PC-3 (cell line): Measurements from ENCODE around the gene MRM3. TPM values are rescaled to one million over a fixed set of nuclear protein-coding genes. Genes with fewer than 3 reads are reported as not detected.
A peak's percentile ranks its signal among the peaks of the same experiment; 100 is the strongest.

Experiments
- ATAC-seq: fragments of 200-7000 bp; cut with Tn5 transposase; 2 replicates; pipeline ENCODE4 v1.9.1; 2020; ENCODE audit warnings: mild to moderate bottlenecking, moderate library complexity
- BruUV-seq: library from RNA; stranded (reverse); fragments of 400-500 nt; replicated peaks from 2 replicates; lab custom pipeline; 2021; lab: Mats Ljungman, UMichigan
- CTCF ChIA-PET: fragments of 300-600 bp; sonication (Branson Sonifier 250); formaldehyde crosslinking; loops from one replicate; lab custom pipeline; 2022; ENCODE audit warnings: antibody characterized with exemption; lab: Charles Lee
- POLR2A ChIA-PET: fragments of 300-600 bp; sonication (Branson Sonifier 250); formaldehyde crosslinking; loops from one replicate; lab custom pipeline; 2022; ENCODE audit warnings: antibody characterized with exemption; ENCODE audit not compliant: unreplicated experiment; lab: Charles Lee
- DNase-seq: peaks from one replicate; pipeline ENCODE4 v3.0.0-alpha.2; 2015
- H2AFZ ChIP-seq: fragments of 300-600 bp; sonication (generic); 2 replicates; pipeline ENCODE4 v1.6.0; 2016; ENCODE audit warnings: antibody characterized with exemption, low read length
- H3F3A ChIP-seq: fragments of 300-600 bp; sonication (generic); one replicate; pipeline ENCODE4 v1.6.0; 2017; ENCODE audit warnings: antibody characterized with exemption, low read length, control low read depth, mild to moderate bottlenecking; ENCODE audit not compliant: unreplicated experiment
- H3K27ac ChIP-seq: fragments of 300-600 bp; sonication (generic); 2 replicates; pipeline ENCODE4 v1.5.1; 2016; ENCODE audit warnings: mild to moderate bottlenecking, low read length
- H3K27me3 ChIP-seq: fragments of 300-600 bp; sonication (generic); 2 replicates; pipeline ENCODE4 v1.6.1; 2016; ENCODE audit warnings: low read length, mixed read lengths
- H3K36me3 ChIP-seq: fragments of 300-600 bp; sonication (generic); 2 replicates; pipeline ENCODE4 v1.6.1; 2016; ENCODE audit warnings: low read depth, mixed run types, low read length, mixed read lengths
- H3K4me1 ChIP-seq: fragments of 300-600 bp; sonication (generic); 2 replicates; pipeline ENCODE4 v1.5.1; 2016; ENCODE audit warnings: low read length; ENCODE audit not compliant: insufficient read depth
- H3K4me2 ChIP-seq: fragments of 300-600 bp; sonication (generic); 2 replicates; pipeline ENCODE4 v1.6.0; 2016; ENCODE audit warnings: low read length
- H3K4me3 ChIP-seq: fragments of 300-600 bp; sonication (generic); 2 replicates; pipeline ENCODE4 v1.5.1; 2016; ENCODE audit warnings: mild to moderate bottlenecking, low read length, mixed read lengths
- H3K79me2 ChIP-seq: fragments of 300-600 bp; sonication (generic); 2 replicates; pipeline ENCODE4 v1.6.1; 2017; ENCODE audit warnings: low read length, mixed read lengths
- H3K9ac ChIP-seq: fragments of 300-600 bp; sonication (generic); 2 replicates; pipeline ENCODE4 v1.6.0; 2016; ENCODE audit warnings: mild to moderate bottlenecking, low read length
- H3K9me2 ChIP-seq: fragments of 300-600 bp; sonication (generic); replicated peaks from 2 replicates; pipeline ENCODE4 v1.6.1; 2016; ENCODE audit warnings: mixed run types, low read length, mixed read lengths
- H3K9me3 ChIP-seq: fragments of 300-600 bp; sonication (generic); 2 replicates; pipeline ENCODE4 v1.6.1; 2016; ENCODE audit warnings: low read length, mixed read lengths
- H4K20me1 ChIP-seq: fragments of 300-600 bp; sonication (generic); 2 replicates; pipeline ENCODE4 v1.6.1; 2016; ENCODE audit warnings: low read length, mixed read lengths
- CTCF ChIP-seq: fragments of 300-600 bp; sonication (generic); conservative IDR thresholded peaks from 2 replicates; pipeline ENCODE4 v1.5.1; 2017; ENCODE audit warnings: antibody characterized with exemption, low read depth, mild to moderate bottlenecking, low read length
- EZH2 ChIP-seq: fragments of 300-600 bp; sonication (generic); IDR thresholded peaks from one replicate; pipeline ENCODE4 v1.6.1; 2017; ENCODE audit warnings: antibody characterized with exemption, mild to moderate bottlenecking, low read length; ENCODE audit not compliant: unreplicated experiment
- EZH2phosphoT487 ChIP-seq: fragments of 300-600 bp; sonication (generic); IDR thresholded peaks from 2 replicates; pipeline ENCODE4 v1.6.1; 2018; ENCODE audit warnings: mild to moderate bottlenecking, antibody characterized with exemption, low read length, borderline replicate concordance
- intact Hi-C: fragments of 100-400 bp; cut with micrococcal nuclease; formaldehyde crosslinking; loops from 2 replicates; pipeline ENCODE4 v1.9.0; 2023
- total RNA-seq: library from RNA; depleted of rRNA; stranded (reverse); fragments of >200 nt; gene quantifications from 2 replicates; pipeline ENCODE4 v1.2.3, GENCODE V29; 2014

MRM3 gene
- total RNA-seq, 1 experiment from 2014 or later, result 40.4 TPM

- BruUV-seq, result no TSS peak
- H3K4me3 ChIP-seq, result peak overlapping the region; percentile 90
- H3K9ac ChIP-seq, result peak overlapping the region; percentile 82
- H3K4me1 ChIP-seq, result peaks cover 29% of the 10 kb centered on the region
- peak overlapping the region; percentile 80 for H3K4me2 ChIP-seq
- intact Hi-C loops, result no loop called here
- H3K27ac ChIP-seq, result no peak overlapping the region
- 0 out of 2 replicates have a peak overlapping the region, but pooled peaks have one; percentile 69 for H2AFZ ChIP-seq
- peaks cover 47% of the 10 kb centered on the region for H3K79me2 ChIP-seq
- ChIA-PET CTCF (no interaction called here), POLR2A (interaction anchor here (0.6 kb wide), 1 partner anchor 18 kb away, joined by 4 read pairs; no protein-coding TSS in a partner anchor)
- H3K9me3 ChIP-seq, result no peaks in the 10 kb centered on the region
- no peak for DNase-seq
- H3K9me2 ChIP-seq, result no peaks in the 10 kb centered on the region
- no peak for ATAC-seq
- no peaks in the 10 kb centered on the region for H4K20me1 ChIP-seq
- TF ChIP-seq CTCF (no peak), EZH2 (no peak), EZH2phosphoT487 (no peak)
- H3K27me3 ChIP-seq, result no peaks in the 10 kb centered on the region
- no peaks in the 10 kb centered on the region; the same call in 1 of the 2 replicates for H3K36me3 ChIP-seq
- H3F3A ChIP-seq, result no peaks in the 10 kb centered on the region
Observed at GRCh38 chr17:733743-734142, 48.4 kb upstream of the MRM3 start.

- H3K79me2 ChIP-seq, result peaks cover 48% of the 10 kb centered on the region
- no peak overlapping the region for H2AFZ ChIP-seq
- H3K27me3 ChIP-seq, result no peaks in the 10 kb centered on the region
- DNase-seq, result no peak
- no peak overlapping the region for H3K4me3 ChIP-seq
- no peak overlapping the region for H3K27ac ChIP-seq
- H3K9me2 ChIP-seq, result no peaks in the 10 kb centered on the region
- H3F3A ChIP-seq, result peaks cover 1% of the 10 kb centered on the region
- no peaks in the 10 kb centered on the region for H3K9me3 ChIP-seq
- no peak for TF ChIP-seq EZH2phosphoT487
- peaks cover 11% of the 10 kb centered on the region for H3K36me3 ChIP-seq
- no peak overlapping the region for H3K4me2 ChIP-seq
- no peak overlapping the region for H3K9ac ChIP-seq
- intact Hi-C loops, result no loop called here
- no TSS peak for BruUV-seq
- CTCF ChIA-PET, result no interaction called here
- no peaks in the 10 kb centered on the region for H4K20me1 ChIP-seq
- H3K4me1 ChIP-seq, result peaks cover 11% of the 10 kb centered on the region
- POLR2A ChIA-PET, result no interaction called here
- no peak for ATAC-seq
Observed at GRCh38 chr17:737561-738113, 44.5 kb upstream of the MRM3 start.

- ATAC-seq (no peak), DNase-seq (no peak)
- CTCF ChIA-PET, result no interaction called here
- Histone ChIP-seq H3K4me1 (no peaks in the 10 kb centered on the region), H2AFZ (no peak overlapping the region), H3K79me2 (peaks cover 48% of the 10 kb centered on the region), H3K4me2 (no peak overlapping the region), H3K9me3 (no peaks in the 10 kb centered on the region), H3K9ac (no peak overlapping the region), H3K36me3 (peaks cover 28% of the 10 kb centered on the region), H3K27me3 (no peaks in the 10 kb centered on the region), H3K27ac (no peak overlapping the region), H3K4me3 (no peak overlapping the region), H3F3A (peaks cover 4% of the 10 kb centered on the region), H4K20me1 (peaks cover 3% of the 10 kb centered on the region; the same call in 1 of the 2 replicates), H3K9me2 (no peaks in the 10 kb centered on the region)
- no TSS peak for BruUV-seq
- intact Hi-C loops, result no loop called here
- POLR2A ChIA-PET, result no interaction called here
- TF ChIP-seq EZH2 (no peak), EZH2phosphoT487 (no peak), CTCF (no peak)
Observed at GRCh38 chr17:740240-741017, 41.7 kb upstream of the MRM3 start.
